GM21515 (cell line): ENCODE measurements around the gene PRXL2A.
"Not testable (repeated sequence)": the region's sequence is repeated elsewhere in the genome, so short reads cannot be mapped to it uniquely, and the experiment has no call there.

ENCODE experiments used
- ATAC-seq: cut with Tn5 transposase; IDR thresholded peaks from one replicate; pipeline ENCODE4 v1.9.1; 2021; ENCODE audit not compliant: unreplicated experiment

The PRXL2A gene, protein sequence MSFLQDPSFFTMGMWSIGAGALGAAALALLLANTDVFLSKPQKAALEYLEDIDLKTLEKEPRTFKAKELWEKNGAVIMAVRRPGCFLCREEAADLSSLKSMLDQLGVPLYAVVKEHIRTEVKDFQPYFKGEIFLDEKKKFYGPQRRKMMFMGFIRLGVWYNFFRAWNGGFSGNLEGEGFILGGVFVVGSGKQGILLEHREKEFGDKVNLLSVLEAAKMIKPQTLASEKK

DNA sequence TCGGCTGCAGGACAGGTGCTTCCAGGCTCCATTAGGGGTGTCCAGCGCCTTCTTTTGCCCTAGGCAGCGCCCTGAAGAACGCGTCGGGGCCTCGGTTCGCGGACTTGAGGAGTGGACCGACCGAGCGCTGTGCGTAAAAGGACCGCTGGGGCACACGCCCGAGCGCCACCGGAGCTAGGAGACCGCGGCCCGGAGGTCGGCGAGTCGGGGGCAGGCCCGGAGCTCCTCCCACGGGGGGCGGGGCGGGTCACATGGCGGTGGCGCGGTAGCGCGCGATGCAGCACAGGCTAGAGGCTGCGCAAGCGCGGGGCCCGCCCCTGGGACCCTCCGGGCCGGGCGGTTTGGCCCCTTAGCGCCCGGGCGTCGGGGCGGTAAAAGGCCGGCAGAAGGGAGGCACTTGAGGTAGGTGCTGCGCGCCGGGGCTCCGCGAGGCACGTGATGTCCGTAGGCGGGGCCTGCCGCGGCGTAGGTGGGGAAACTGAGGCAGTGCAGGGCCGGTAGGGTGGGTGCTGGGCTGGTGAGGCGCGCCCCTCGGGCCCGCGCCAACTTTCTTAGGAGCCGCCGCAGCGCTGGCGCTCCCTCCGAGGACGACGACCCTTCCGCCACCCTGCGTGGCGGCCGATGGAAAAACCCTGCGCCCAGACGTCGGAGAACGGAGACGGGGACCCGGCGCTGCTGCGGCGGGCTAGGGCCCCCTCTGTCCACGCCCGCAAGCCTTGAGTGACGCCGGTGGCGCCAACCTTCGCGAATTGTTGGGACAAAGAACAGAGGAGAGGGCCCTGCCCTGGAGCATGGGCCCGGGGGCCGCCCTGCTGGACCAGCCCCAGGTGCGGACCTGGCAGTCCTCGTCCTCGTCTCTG, at the start of gene PRXL2A:
PRXL2A (plus strand) TSS at position 310 of the 860 bp plus-strand sequence. CDS start 11,917 bp downstream, outside the sequence.
- ATAC-seq: peak; percentile 97

DNA sequence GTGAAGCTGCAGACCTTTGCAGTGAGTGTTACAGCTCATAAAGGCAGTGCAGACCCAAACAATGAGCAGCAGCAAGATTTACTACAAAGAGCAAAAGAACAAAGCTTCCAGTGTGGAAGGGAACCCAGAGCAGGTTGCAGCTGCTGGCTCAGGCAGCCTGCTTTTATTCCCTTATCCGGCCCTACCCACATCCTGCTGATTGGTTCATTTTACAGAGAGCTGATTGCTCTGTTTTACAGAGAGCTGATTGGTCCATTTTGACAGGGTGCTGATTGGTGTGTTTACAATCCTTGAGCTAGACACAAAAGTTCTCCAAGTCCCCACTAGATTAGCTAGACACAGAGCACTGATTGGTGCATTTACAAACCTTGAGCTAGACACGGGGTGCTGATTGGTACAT, 49.4 kb upstream of the PRXL2A start:
- not testable (repeated sequence) for ATAC-seq

DNA sequence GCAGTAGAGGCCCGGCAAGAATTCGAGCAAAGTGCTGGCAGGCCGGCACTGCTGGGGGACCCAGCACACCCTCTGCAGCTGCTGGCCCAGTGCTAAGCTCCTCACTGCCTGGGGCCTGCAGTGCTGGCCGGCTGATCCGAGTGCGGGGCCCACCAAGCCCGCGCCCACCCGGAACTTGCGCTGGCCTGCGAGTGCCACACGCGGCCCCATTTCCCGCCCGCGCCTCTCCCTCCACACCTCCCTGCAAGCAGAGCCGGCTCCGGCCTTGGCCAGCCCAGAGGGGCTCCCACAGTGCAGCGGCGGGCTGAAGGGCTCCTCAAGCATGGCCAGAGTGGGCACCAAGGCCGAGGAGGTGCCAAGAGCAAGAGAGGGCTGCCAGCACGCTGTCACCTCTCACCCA, 48.7 kb upstream of the PRXL2A start:
- ATAC-seq: no peak

DNA sequence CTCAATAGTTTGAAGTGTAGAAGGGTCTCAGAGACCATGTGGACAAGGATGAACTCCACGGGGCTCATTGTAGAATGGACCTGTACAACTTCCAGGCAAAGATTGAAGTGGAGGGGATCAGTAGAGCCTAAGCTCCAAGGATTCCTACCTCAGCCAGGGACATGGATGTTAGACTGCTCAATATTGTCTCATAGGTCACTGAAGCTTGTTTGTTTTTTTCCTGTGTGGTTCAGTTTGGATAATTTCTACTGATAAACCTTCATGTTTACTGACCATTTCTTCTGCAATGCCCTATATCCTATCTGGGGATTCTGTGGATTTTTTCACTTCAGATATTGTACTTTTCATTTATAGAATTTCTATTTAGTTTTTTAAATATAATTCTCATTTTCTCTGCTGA, 42.8 kb upstream of the PRXL2A start:
- ATAC-seq: no peak

DNA sequence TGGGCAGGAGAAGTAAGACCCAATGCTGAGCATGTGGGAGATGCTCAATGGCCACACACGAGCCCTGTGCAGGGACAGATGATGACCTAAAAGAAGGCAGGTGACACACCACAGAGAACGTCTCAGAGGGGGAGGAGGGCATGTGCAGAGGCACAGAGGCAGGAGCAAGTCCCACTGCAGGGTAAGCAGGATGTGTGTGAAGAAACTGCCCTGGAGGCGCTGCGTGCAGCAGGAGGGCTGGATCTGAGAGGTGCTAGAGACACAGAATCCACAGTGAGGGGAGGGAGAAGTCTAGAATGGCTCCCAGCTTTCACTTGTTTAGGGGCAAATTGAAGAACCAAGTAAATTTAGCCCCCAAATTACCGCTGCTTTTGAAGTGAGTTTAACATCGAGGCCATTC, 36.9 kb upstream of the PRXL2A start:
- ATAC-seq: no peak

DNA sequence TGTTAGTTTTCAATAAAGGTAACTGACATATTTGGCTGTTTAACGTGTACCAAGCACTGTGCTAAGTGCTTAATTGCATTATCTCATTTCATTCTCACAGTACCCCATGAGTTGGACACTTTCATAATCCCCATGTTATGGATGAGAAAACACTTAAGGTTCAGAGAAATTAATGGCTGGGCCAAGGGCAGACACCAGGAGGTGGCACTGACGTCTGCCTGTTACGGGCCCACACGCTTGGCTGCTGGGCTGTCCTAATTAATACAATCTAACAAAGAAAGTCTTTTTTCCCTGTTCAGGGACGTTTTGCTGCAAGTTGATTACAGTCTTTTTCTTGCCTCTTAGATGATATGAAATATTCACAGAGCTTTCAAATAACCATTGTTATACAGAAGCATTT, 35.7 kb upstream of the PRXL2A start:
- no peak for ATAC-seq

DNA sequence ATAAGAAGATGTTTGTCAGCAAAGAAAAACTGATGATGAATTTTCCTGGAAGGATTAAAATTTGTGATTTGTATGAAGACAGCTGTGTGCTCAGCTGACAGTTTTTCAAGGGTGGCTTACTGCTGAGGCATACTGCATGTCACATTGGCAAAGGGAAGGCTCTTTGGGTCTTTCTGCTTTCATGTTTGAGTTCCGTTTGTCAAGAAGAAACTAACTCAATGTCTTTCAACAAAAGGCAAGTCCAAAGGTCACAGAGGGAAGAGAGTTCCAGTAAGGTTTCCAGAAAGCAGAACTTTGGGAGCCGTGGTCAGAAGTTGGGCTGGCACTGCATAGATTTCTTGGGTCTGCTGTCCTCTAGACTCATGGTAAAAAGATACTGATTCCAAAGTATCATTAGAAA, 34.8 kb upstream of the PRXL2A start:
- ATAC-seq: no peak

DNA sequence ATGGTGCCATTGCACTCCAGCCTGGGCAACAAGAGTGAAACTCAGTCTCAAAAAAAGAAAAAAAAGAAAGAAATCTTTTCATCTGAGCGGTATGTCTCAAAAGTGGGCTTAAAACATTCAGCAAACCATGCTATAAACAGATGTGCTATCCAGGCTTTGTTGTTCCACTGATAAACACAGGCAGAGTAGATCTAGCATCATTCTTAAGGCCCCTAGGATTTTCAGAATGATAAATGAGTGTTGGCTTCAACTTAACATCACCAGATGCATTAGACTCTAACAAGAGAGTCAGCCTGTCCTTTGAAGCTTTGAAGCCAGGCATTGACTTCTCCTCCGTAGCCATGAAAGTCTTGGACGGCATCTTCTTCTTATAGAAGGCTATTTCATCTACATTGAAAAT, 28.6 kb upstream of the PRXL2A start:
- ATAC-seq: no peak

DNA sequence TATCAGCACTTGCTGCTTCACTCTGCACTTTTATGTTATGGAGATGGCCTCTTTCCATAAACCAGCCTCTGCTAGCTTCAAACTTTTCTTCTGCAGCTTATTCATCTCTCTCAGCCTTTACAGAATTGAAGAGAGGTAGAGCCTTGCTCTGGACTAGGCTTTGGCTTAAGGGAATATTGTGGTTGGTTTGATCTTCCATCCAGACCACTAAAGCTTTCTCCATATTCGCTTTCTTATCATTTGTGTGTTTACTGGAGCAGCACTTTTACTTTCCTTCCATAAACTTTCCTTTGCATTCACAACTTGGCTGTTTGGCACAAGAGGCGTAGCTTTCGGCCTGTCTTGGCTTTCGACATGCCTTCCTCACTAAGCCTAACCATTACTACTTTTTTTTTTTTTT, 28.2 kb upstream of the PRXL2A start:
- ATAC-seq: no peak

DNA sequence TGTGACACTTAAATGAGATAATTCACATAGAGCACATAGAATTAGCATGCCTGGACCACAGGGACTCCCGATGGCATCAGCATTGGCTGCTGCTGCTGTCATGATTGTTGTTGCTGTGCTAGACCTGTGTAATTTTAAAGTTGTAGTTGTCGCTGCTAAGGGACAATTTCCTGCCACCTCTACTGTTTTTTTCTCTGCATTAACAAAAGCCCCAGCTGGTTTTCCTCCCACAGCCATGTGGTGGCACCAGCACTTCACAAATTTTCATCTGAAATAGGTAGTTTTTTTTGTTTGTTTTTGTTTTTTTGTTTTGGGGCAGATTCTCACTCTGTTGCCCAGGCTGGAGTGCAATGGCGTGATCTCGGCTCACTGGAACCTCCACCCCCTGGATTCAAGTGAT, 25.4 kb upstream of the PRXL2A start:
- peak; percentile 66 for ATAC-seq

DNA sequence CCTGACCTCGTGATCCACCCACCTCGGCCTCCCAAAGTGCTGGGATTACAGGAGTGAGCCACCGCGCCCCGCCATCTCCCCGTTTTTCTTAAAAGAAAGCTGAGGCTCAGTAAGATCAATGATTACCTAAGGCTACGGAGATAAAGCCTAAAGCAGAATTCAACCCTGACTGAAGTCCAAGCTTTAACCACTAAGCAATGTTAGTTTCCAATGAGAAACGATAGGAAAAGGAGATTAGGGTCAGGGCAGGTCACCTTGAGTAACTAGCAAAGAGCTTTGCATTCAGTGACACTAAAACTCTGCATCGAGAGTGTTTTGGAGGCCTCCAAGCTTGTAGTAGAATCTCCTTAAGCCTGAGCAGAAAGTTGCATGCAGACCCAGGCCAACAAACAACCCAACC, 17.6 kb upstream of the PRXL2A start:
- no peak for ATAC-seq

DNA sequence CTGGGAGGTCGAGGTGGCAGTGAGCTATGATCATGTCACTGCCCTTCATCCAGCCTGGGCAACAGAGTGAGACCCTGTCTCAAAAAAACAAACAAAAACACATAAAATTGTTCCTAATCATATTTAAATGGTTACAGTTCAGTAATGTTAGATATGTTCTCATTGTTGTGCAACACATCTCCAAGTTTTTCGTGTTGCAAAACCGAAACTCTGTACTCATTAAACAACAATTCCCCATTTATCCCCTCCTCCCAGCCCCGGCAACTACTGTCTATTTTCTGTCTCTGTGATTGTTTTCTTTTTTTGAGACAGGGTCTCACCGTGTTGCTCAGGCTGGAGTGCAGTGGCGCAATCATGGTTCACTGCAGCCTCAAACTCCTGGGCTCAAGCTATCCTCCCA, 16.1 kb upstream of the PRXL2A start:
- no peak for ATAC-seq

DNA sequence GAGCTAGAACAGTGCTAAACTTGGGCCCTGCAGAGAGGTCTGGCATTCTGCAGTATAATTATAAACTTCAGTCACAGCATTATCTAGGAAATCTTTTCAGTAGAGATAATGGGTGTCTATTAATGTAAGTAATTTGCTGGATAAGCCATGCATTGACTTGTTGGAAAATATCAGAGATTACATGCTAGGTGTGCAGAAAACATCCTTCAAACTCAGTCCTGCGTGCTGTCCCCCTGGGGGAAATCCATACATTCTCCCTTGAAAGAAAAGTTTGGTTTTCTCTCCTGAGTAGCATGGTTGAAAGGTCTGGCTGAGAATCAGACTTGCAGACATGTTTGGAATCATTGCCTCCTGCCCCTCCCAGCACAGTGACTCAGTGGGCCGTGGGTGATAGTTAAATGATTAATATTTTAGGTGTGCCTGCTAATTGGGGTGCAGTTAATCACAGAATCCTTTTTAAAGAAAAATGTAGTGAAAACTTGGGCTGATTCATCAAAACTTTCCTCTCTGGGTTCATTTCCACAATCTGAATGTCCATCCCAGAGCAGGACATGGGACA, 13.9 kb upstream of the PRXL2A start:
- no peak for ATAC-seq

DNA sequence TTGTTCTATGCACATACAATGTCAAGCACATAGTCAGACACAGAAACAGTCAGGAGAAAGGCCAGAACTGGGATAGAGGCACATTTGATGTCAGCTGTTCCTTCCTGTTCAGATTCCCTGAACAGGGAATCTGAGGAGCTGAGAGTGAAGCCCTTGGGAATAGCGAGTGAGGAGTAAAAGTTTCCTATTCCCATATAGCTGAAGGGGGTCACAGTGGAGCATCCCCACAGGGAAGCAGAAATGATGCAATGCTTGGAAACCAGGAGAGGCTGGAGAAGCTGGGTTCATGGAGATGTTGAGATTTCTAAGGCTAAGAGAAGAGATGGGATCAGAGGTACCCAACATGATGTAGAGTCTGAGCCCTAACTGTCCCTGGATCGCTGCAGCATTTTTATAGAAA, 11.3 kb upstream of the PRXL2A start:
- ATAC-seq: no peak

DNA sequence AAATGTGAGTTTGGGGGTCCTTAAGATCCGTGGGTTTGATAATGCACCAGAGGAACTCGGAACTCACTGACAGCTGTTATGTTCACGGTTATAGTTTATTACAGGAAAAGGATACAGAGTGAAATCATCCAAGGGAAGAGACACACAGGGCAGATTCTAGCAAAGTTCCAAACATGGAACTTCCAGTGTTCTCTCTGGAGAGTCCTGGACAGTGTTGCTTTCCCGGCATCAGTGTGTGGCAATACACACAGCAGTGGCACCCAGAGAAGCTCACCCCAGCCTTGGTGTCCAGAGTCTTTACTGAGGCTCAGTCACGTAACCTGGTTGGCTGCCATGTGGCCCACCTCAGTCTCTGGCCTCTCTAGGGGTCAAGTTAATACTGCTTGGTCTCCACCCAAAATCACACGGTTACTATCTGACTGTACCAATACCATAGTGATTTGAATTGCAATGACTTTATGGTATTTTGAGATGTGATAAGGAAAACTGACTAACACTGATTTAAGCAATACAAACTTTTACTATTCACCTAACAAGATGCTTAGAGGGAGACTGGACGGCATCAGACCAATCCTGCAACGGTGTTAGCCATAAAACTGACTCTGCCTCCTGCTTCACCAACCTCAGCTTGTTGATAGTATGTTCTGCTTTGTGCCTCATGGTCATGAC, 8.1 kb upstream of the PRXL2A start:
- no peak for ATAC-seq

DNA sequence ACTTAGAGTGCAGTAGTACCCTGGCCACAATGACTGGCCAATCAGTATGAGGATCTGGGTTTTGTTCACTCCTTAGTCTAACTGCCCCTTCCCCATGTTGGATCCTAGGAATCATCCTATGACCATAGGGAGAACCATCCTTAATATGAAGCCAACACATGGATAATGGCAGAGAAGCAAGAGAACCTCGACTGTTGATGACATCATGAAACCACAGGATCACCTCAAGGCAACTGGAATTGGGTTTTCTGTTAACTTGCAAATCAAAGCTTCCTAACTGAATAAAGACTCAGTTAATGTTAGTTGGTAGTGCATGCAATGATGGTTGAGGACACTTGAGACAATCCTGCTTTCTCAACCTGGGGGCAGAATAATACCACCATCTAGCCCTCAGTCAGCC, 3.3 kb upstream of the PRXL2A start:
- no peak for ATAC-seq

DNA sequence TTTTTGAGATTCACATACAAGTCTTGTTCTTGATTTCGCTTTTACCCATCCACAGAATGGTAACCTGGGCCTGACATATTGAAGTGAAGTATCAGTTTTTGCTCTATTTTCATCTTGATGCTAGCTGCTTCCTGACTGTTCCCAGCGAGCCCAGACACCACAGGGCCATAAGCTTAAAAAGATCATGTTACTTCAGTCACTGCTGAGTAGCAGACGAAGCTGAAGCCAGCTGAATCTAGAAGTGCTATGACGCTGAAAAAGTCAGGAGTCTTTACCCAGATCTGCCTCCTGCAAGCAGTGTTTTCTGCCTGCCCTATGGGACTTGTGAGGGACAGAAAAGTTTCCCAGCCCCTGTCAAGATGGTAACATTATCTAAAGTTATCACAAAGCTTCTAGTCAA, 2.7 kb upstream of the PRXL2A start:
- ATAC-seq: no peak

DNA sequence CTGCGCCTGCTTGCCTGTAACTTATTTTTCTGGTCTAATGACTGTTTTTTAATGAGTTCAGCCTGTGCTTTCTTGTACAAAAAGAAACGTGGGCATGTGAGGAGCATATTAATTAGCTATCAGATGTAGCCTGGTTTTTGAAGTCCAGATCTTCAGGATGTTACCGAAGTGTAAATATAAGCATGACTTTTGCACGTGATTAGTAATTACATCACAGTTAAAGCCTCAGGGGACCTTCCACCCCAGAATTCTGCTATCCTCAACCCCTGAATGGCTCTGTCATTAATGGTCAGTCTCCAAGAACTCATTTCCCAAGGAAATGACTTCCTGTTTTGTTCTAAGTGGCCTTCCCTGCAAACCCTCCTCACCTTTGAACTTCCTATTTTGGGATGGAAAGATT, 2.1 kb upstream of the PRXL2A start:
- no peak for ATAC-seq

DNA sequence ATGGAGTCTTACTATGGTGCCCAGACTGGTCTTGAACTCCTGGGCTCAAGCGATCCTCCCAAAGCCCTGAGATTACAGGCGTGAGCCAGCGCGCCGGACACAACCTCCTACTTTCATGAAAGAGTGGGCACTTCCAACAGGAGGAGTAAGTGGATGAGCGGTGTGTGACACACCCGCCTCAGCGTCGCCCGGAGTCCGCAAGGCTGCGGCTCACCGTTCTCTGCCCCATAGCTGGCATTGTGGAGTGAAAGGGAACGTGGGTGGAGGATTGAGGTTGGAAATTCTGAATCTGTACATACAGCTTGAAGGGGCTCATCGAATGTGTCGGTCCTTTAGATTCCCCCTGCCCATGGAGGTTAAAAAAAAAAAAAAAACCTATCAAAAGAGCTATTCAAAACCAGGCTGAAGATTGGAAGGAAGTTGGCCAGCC, 524 bp upstream of the PRXL2A start:
- ATAC-seq: peak; percentile 29

DNA sequence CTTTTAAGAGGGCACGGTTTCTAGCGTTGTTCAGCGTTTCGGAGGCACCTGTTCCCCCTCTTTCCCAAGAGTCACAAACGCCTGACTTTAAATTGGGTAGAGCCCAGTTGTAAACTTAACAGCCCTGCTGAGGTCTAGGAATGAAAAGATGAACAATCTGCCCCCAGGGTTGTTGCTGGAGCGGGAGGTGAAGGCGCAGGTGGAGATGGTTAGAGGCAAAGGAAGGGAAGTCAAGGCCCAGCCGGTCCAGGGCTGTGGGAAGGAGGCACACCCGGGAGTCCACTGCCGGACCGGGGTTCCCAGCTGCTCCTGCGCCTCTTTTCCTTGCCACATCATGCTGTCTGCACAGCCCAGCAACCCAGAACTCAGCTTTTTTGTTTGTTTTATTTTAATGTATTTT, 770 bp downstream of the PRXL2A start:
- no peak for ATAC-seq

DNA sequence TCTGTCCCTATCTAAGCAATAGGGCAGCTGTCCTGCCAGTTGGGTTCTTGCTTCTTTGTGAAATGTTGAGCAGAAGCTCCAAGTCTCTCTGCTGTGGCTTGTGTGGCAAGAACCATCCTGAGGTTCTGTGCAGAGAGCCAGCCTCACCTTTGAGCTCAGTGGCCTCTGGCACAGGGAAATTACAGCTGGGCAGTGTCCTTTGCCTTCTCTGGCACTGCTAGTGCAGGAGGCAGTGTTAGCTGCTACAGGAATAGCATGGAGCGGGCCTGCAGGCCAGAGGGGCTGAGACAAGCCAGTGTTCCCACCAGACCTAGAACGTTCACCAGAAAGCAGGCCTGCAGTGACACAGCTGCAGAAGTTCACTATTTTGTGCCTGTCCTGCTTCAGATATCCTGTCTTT, 1.8 kb downstream of the PRXL2A start:
- ATAC-seq: no peak
